Subcutaneous abdominal adipose tissue (tissue), 5 donors: ENCODE measurements around the gene SEC31B.

Experiments used
- H3K27ac ChIP-seq: one replicate; pipeline ENCODE4 v1.7.0; 2013; ENCODE audit warnings: low read depth, mild to moderate bottlenecking, inconsistent platforms, low read length, moderate library complexity
- H3K27me3 ChIP-seq, 5 donors: one replicate each; pipeline ENCODE4 v1.7.0; 2013; ENCODE audit warnings: low read length in 5 of 5, inconsistent platforms in 1 of 5; ENCODE audit not compliant: control insufficient read depth in 5 of 5, insufficient read depth in 4 of 5
- H3K36me3 ChIP-seq, 5 donors: one replicate each; pipeline ENCODE4 v1.7.0; 2013; ENCODE audit warnings: low read length in 5 of 5; ENCODE audit not compliant: control insufficient read depth in 5 of 5, insufficient read depth in 5 of 5
- H3K4me1 ChIP-seq, 5 donors: one replicate each; pipeline ENCODE4 v1.7.0; 2013; ENCODE audit warnings: low read length in 5 of 5, mild to moderate bottlenecking in 3 of 5, moderate library complexity in 1 of 5; ENCODE audit not compliant: control insufficient read depth in 5 of 5, insufficient read depth in 5 of 5
- H3K4me3 ChIP-seq, 5 donors: one replicate each; pipeline ENCODE4 v1.7.0; 2013; ENCODE audit warnings: low read length in 5 of 5, low read depth in 1 of 5
- H3K9ac ChIP-seq, 5 donors: one replicate each; pipeline ENCODE4 v1.7.0; 2013; ENCODE audit warnings: low read length in 5 of 5, mild to moderate bottlenecking in 4 of 5, moderate library complexity in 3 of 5
- H3K9me3 ChIP-seq, 5 donors: one replicate each; pipeline ENCODE4 v1.7.0; 2013; ENCODE audit warnings: low read length in 5 of 5; ENCODE audit not compliant: control insufficient read depth in 5 of 5
- donor health status: healthy.
- donor health status: healthy.
- donor health status: healthy.
- donor health status: healthy.
- donor health status: healthy.

SEC31B gene

DNA sequence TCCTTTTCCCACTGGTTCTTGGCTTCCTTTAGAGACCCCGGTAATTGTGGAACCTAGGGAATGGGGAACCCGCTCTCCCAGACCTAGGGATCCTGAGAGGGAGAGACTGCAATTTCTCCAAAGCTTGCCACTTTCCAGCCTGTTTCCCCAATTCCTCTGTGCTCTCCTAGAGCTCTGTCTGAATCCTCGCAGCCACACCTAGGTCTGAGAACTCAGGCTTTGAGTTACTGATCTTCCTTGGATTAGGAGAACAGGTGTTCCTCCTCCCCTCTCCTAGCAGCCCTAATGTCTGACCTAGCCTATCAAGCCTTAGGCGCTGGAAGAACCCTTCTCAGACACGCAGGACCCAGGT lies 36.9 kb downstream of the SEC31B start:
- Histone ChIP-seq H3K27me3 (peaks cover 7 to 23% (median 18%) of the 10 kb centered on the region in 5 donors), H3K9ac (peak overlapping the region in 1 of 5 donors; percentile 32), H3K27ac (no peak overlapping the region), H3K4me3 (peak overlapping the region in 4 of 5 donors; percentile 19 to 71 (median 62)), H3K4me1 (peaks cover 3 to 18% (median 14%) of the 10 kb centered on the region in 5 donors), H3K36me3 (peaks cover 0 to 21% (median 12%) of the 10 kb centered on the region in 5 donors), H3K9me3 (no peaks in the 10 kb centered on the region)

DNA sequence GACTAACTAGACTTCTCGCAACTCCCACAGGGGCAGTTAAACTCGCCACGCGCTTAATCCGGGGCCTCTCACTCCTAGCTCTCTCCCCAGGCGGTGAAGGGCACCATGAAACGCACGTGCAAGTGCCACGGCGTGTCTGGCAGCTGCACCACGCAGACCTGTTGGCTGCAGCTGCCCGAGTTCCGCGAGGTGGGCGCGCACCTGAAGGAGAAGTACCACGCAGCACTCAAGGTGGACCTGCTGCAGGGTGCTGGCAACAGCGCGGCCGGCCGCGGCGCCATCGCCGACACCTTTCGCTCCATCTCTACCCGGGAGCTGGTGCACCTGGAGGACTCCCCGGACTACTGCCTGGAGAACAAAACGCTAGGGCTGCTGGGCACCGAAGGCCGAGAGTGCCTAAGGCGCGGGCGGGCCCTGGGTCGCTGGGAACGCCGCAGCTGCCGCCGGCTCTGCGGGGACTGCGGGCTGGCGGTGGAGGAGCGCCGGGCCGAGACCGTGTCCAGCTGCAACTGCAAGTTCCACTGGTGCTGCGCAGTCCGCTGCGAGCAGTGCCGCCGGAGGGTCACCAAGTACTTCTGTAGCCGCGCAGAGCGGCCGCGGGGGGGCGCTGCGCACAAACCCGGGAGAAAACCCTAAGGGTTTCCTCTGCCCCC lies 37.4 kb downstream of the SEC31B start:
- H3K9ac ChIP-seq, result peak overlapping the region in 1 of 5 donors; percentile 70
- no peak overlapping the region for H3K27ac ChIP-seq
- peak overlapping the region; percentile 58 to 89 (median 67) for H3K4me3 ChIP-seq
- peaks cover 0 to 16% (median 7%) of the 10 kb centered on the region in 5 donors for H3K36me3 ChIP-seq
- H3K27me3 ChIP-seq, result peaks cover 7 to 23% (median 18%) of the 10 kb centered on the region in 5 donors
- H3K9me3 ChIP-seq, result no peaks in the 10 kb centered on the region
- H3K4me1 ChIP-seq, result peaks cover 3 to 18% (median 14%) of the 10 kb centered on the region in 5 donors

DNA sequence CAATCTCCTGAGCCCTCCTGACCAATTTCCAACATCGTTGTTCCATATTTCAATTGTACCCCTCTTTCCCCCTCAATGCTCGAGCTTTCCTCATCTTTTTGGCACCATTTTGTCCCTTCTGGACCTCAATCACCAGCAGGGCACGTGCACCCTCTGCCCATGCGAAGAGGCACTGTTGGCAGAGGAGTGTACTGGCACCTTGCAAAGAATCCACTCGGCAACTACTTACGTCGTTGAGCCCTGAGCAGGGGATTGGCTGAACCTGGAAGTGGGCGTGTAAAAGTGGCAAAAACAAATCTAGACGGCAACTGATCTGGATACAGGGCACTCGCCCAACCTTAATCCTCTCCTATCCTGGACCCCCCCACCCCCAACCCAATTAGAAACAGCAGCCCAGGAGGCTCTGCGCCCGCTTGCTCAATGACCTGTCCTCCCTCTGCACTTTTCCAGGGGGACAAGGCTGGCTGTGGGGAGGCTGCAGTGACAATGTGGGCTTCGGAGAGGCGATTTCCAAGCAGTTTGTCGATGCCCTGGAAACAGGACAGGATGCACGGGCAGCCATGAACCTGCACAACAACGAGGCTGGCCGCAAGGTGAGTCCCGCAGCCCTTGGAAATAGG lies 38.1 kb downstream of the SEC31B start:
- H3K36me3 ChIP-seq, result peaks cover 0 to 9% (median 5%) of the 10 kb centered on the region in 5 donors
- peaks cover 7 to 23% (median 18%) of the 10 kb centered on the region in 5 donors for H3K27me3 ChIP-seq
- H3K4me3 ChIP-seq, result peak overlapping the region; percentile 58 to 89 (median 67)
- H3K9ac ChIP-seq, result peak overlapping the region in 1 of 5 donors; percentile 70
- peaks cover 3 to 18% (median 14%) of the 10 kb centered on the region in 5 donors for H3K4me1 ChIP-seq
- no peak overlapping the region for H3K27ac ChIP-seq
- no peaks in the 10 kb centered on the region for H3K9me3 ChIP-seq

DNA sequence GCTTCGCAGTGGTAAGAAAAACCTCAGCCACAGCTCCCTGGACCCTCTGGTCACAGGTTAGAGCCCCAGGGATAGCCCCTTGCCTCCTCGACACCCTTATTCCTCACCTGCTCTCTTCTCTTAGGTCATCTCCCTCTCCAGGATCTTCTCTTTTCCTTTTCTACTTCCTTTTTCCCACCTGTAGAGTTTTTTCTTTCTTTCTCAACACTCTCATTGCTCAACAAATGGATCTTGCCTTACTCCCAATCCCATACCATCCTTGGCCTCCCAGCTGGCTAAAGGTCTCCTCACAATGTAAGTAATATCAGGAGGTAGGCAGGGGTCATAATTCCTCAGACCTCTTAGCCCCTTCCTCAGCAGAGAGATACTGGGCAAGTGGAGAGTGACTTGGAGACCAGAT lies 39.7 kb downstream of the SEC31B start:
- H3K9me3 ChIP-seq, result no peaks in the 10 kb centered on the region
- H3K4me3 ChIP-seq, result no peak overlapping the region
- peaks cover 7 to 23% (median 18%) of the 10 kb centered on the region in 5 donors for H3K27me3 ChIP-seq
- H3K36me3 ChIP-seq, result peaks cover 0 to 1% (median 0%) of the 10 kb centered on the region in 5 donors
- H3K9ac ChIP-seq, result no peak overlapping the region
- H3K27ac ChIP-seq, result no peak overlapping the region
- peaks cover 3 to 18% (median 14%) of the 10 kb centered on the region in 5 donors for H3K4me1 ChIP-seq

DNA sequence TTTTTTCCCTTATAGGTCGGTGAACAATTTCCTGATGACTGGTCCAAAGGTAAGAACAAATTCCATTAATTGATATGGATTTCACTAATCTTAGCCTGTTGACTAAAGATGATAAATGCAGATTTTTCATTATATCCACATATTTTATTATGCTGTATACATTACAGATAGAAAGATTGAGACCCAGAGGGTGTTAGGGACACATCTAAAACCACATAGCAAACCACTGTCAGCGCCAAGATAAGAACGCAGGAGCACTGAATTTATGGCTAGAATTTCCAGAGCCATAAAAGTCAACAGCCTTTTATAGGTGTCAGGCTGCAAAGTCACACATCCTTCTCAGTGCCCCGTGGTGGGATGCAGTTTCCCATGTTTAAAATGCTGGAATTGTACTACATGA lies 40.6 kb downstream of the SEC31B start:
- H3K4me3 ChIP-seq, result no peak overlapping the region
- H3K27me3 ChIP-seq, result peaks cover 7 to 23% (median 18%) of the 10 kb centered on the region in 5 donors
- H3K9ac ChIP-seq, result no peak overlapping the region
- no peaks in the 10 kb centered on the region for H3K36me3 ChIP-seq
- peaks cover 3 to 18% (median 14%) of the 10 kb centered on the region in 5 donors for H3K4me1 ChIP-seq
- no peaks in the 10 kb centered on the region for H3K9me3 ChIP-seq
- H3K27ac ChIP-seq, result no peak overlapping the region

DNA sequence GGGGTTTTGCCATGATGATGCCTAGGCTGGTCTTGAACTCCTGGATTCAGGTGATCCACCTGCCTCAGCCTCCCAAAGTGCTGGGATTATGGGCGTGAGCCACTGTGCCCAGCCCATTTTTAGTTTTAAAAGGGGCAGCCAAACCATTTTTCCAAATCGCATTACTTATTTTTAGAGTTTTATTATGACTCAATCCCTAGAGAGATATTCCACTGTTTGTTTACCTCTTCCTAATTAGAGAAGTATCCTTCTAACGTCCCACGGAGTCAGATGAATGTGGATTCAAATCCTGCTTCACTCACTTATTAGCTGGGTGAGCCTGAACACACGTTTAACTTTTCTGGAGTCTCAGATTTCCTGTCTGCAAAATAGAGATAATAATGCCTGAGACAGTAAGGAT lies 41.7 kb downstream of the SEC31B start:
- peaks cover 3 to 18% (median 14%) of the 10 kb centered on the region in 5 donors for H3K4me1 ChIP-seq
- no peak overlapping the region for H3K27ac ChIP-seq
- H3K4me3 ChIP-seq, result no peak overlapping the region
- H3K36me3 ChIP-seq, result no peaks in the 10 kb centered on the region
- H3K27me3 ChIP-seq, result peaks cover 7 to 23% (median 18%) of the 10 kb centered on the region in 5 donors
- H3K9me3 ChIP-seq, result no peaks in the 10 kb centered on the region
- H3K9ac ChIP-seq, result no peak overlapping the region

DNA sequence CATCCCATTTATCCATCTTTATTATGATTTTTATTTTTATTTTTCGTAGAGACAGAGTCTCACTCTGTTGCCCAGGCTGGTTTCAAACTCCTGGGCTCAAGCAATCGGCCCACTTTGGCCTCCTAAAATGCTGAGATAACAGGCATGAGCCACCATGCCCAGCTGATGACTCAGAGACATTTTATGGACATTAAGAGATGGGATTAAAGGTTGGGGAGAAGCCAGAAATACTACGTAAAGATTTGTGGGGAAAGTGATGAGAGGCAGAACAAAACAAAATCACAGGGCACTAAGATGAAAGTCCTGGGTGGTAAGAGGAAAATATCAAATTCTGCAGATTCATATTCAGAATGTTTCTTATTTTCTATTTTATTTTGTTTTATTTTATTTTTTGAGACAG lies 49.3 kb downstream of the SEC31B start:
- peaks cover 0 to 5% (median 0%) of the 10 kb centered on the region in 5 donors for H3K27me3 ChIP-seq
- no peak overlapping the region for H3K4me3 ChIP-seq
- H3K9me3 ChIP-seq, result no peaks in the 10 kb centered on the region
- no peak overlapping the region for H3K27ac ChIP-seq
- no peaks in the 10 kb centered on the region for H3K4me1 ChIP-seq
- H3K9ac ChIP-seq, result no peak overlapping the region
- H3K36me3 ChIP-seq, result no peaks in the 10 kb centered on the region

DNA sequence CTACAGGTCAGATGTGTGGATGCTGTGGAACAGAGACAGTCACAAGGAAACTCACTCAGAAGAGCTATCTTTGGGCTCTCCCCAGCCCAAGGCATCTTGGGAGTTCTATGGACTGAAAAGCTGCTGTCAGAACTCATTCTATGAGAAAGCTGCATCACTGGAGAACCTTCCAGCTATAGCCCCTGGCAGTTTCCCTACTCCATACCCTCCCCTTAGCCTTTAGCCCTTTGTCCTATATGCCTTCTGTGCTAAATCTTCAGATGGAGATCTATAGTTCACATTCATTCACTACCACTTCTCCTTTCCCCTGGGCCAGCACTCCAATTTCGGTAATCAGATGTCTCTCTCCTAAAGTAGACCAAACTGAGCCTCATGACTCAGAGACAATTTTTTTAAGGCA lies 49.9 kb downstream of the SEC31B start:
- Histone ChIP-seq H3K9me3 (no peaks in the 10 kb centered on the region), H3K4me1 (no peaks in the 10 kb centered on the region), H3K27ac (no peak overlapping the region), H3K9ac (no peak overlapping the region), H3K36me3 (no peaks in the 10 kb centered on the region), H3K4me3 (no peak overlapping the region), H3K27me3 (peaks cover 0 to 5% (median 0%) of the 10 kb centered on the region in 5 donors)

DNA sequence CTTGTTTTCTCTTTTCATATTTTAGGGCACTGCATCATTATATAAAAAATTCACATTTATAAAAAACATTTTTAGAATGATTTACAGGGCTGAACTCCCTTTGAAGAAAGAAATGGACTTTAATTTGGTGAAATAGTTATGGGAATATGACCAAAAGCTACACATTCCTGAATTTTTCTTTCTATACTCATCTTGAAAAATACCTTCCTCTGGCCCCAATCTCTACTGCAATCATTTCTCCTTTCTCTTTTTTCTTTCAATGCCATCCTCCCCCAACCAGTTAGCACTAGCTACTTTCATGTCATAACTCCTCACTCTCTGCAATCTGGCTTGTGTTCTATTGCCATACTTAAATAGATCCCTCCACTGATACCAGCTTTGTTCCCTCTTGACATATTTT lies 50.7 kb downstream of the SEC31B start:
- no peak overlapping the region for H3K4me3 ChIP-seq
- no peaks in the 10 kb centered on the region for H3K4me1 ChIP-seq
- peaks cover 0 to 5% (median 0%) of the 10 kb centered on the region in 5 donors for H3K27me3 ChIP-seq
- H3K36me3 ChIP-seq, result no peaks in the 10 kb centered on the region
- H3K27ac ChIP-seq, result no peak overlapping the region
- H3K9me3 ChIP-seq, result no peaks in the 10 kb centered on the region
- H3K9ac ChIP-seq, result no peak overlapping the region

DNA sequence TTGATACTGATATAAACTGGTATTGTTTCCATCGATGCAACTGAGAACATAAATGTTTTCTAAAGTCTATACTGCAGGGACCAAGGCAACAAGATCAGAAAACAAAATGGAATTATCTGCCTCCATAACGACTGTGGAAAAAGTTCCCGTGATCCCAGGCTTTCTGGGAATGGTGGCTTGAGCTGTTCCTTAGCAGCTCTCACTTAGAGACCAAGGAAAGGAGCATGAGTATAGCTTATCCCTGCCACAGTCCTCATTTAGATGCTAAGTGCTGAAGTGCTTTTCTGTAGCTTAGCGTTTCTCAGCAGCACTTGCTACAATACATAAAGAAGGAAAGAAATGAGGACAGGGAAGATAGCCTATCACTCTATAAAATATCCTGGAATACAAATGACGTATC lies 51.3 kb downstream of the SEC31B start:
- Histone ChIP-seq H3K27ac (no peak overlapping the region), H3K4me1 (no peaks in the 10 kb centered on the region), H3K36me3 (no peaks in the 10 kb centered on the region), H3K9me3 (no peaks in the 10 kb centered on the region), H3K27me3 (peaks cover 0 to 5% (median 0%) of the 10 kb centered on the region in 5 donors), H3K4me3 (no peak overlapping the region), H3K9ac (no peak overlapping the region)
